DMS153 treated with DMSO at 0.1 percent for 48 hours (cell line): ENCODE data around the gene OR1J1.

Experiments
- DNase-seq: peaks from one replicate; lab custom pipeline; 2025; ENCODE audit not compliant: unreplicated experiment; lab: John Stamatoyannopoulos, UW

OR1J1 gene

GRCh38 chr9:122446819-122447484 is 30.8 kb downstream of the OR1J1 start:
- DNase-seq: no peak

- DNase-seq: no peak
Measured at GRCh38 chr9:122445155-122445749, 32.5 kb downstream of the OR1J1 start.

GRCh38 chr9:122444041-122444733 is 33.5 kb downstream of the OR1J1 start:
- DNase-seq: no peak

- DNase-seq: no peak
Measured at GRCh38 chr9:122442568-122442967, 35.2 kb downstream of the OR1J1 start.
